DMS153 treated with DMSO at 0.1 percent for 48 hours (cell line): ENCODE data around the gene ANO7.

ENCODE experiments used
- DNase-seq: peaks from one replicate; lab custom pipeline; 2025; ENCODE audit not compliant: unreplicated experiment; lab: John Stamatoyannopoulos, UW

The ANO7 gene

GRCh38 chr2:241207151-241207550 lies 18.7 kb downstream of the ANO7 start:
- no peak for DNase-seq

GRCh38 chr2:241207641-241208040 lies 19.2 kb downstream of the ANO7 start:
- DNase-seq = no peak

- no peak for DNase-seq
Measured at GRCh38 chr2:241208058-241208457, 19.6 kb downstream of the ANO7 start.

- no peak for DNase-seq
Measured at GRCh38 chr2:241209271-241209670, 20.8 kb downstream of the ANO7 start.

- peak; percentile 60 for DNase-seq
Measured at GRCh38 chr2:241211276-241211675, 22.8 kb downstream of the ANO7 start.

- DNase-seq = no peak
Measured at GRCh38 chr2:241213041-241213440, 24.6 kb downstream of the ANO7 start.

GRCh38 chr2:241213567-241213966 lies 25.1 kb downstream of the ANO7 start:
- no peak for DNase-seq

GRCh38 chr2:241214209-241214608 lies 25.7 kb downstream of the ANO7 start:
- DNase-seq = no peak

- no peak for DNase-seq
Measured at GRCh38 chr2:241214766-241215165, 26.3 kb downstream of the ANO7 start.

- DNase-seq = no peak
Measured at GRCh38 chr2:241215421-241215820, 26.9 kb downstream of the ANO7 start.

GRCh38 chr2:241216211-241216761 lies 27.8 kb downstream of the ANO7 start:
- DNase-seq = no peak

GRCh38 chr2:241217320-241218031 lies 29.0 kb downstream of the ANO7 start:
- peak; percentile 17 for DNase-seq

- peak; percentile 5 for DNase-seq
Measured at GRCh38 chr2:241218131-241219029, 29.9 kb downstream of the ANO7 start.

- DNase-seq = no peak
Measured at GRCh38 chr2:241219030-241219382, 30.5 kb downstream of the ANO7 start.

- no peak for DNase-seq
Measured at GRCh38 chr2:241219856-241220356, 31.4 kb downstream of the ANO7 start.

GRCh38 chr2:241223211-241224017 lies 34.9 kb downstream of the ANO7 start:
- no peak for DNase-seq

- no peak for DNase-seq
Measured at GRCh38 chr2:241224018-241224850, 35.8 kb downstream of the ANO7 start.

GRCh38 chr2:241224851-241225438 lies 36.5 kb downstream of the ANO7 start:
- DNase-seq = no peak

- no peak for DNase-seq
Measured at GRCh38 chr2:241225545-241225944, 37.1 kb downstream of the ANO7 start.

GRCh38 chr2:241225983-241226382 lies 37.5 kb downstream of the ANO7 start:
- no peak for DNase-seq
